Activated T-helper 1 cell treated with Interleukin-2 at 50 U/mL for 16 hours (primary cell): ENCODE data around the gene CNTFR.

Experiments used
- DNase-seq: peaks from one replicate; pipeline ENCODE4 v3.0.0-alpha.2; 2020; ENCODE audit warnings: low read depth

CNTFR gene

DNA sequence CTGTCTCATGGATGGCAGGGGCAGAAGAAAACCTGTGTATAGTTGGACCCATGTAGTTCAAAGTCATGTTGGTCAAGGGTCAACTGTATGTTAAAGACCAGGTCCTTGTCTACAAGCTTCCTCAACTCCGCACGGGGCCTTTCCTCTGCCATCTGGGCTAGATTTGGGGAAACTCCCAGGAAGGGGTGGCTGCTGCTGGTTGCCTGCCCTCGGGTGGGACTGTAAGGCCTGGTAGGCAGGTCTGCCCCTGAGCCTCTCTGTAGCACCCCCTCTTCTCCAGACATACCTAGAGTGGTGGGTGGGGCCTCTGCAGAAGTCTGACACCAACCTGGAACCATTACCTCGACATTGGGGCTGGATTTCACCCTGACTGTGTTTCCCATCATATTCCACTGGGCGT, 82.0 kb downstream of the CNTFR start:
- DNase-seq = no peak

DNA sequence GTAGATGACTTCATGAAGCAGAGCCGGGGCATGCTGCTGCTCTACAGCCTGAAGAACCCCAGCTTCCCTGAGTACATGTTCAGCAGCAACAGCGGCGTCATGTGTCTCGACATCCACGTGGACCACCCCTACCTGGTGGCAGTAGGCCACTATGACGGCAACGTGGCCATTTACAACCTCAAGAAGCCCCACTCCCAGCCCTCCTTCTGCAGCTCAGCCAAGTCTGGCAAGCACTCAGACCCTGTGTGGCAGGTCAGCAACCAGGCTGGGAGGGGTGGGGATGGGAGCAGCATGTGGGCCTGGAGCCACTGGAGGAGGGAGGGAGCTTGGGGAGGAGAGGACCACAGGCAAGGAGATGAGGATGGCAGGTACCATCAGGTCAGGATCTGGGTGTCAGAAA, 82.9 kb downstream of the CNTFR start:
- DNase-seq = no peak

DNA sequence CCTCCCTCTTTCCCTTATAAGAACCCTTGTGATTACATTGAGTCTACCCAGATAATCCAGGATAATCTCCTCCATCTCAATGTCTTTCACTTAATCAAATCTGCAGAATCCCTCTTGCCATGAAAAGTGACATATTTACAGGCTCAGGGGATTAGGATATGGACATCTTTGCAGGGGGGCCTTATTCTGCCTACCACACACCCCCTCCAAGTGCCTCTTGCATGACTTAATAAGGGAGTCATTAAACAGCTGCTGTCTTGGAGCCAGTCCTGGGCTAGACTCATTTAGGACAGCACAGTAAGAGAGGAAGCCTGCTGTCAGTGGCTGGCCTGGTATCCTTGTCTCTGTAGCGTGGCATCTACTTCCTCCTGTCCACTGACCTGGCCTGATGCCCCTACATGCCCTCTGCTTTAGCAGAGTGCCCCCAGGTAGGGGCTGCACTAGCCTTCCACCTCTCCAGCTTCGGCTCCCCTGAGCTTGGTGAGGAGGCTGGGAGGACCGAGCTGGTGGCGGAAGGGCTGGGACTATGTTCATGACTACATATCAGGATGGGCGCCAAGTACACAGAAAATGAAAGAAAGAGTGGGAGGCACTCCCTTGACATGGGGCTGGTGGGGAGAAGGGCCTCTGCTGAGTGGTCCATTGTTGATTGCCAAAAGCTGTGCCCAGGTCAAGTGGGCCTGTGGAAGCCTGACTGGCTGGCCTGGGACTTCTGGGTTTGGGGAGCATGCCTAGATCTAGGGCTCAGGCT, 84.0 kb downstream of the CNTFR start:
- no peak for DNase-seq

DNA sequence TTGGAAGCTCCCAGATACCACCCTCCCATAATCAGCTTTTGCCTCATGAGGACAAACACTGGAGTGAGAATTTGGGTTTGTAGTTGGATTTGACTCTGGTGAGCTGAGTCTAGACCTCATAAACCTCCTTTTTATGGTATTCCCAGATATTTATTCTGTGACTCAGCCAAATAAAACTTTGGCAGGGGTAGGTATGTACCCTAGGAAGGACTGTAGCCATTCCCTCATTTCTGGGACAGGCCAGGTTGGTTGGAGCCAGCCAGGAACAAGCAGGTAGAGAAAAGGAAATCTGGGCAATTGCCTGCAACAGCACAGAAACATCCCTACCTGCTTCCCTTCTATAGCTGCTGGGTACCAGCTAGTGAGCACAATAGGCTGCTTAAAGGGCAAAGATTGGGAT, 86.1 kb downstream of the CNTFR start:
- DNase-seq = no peak

DNA sequence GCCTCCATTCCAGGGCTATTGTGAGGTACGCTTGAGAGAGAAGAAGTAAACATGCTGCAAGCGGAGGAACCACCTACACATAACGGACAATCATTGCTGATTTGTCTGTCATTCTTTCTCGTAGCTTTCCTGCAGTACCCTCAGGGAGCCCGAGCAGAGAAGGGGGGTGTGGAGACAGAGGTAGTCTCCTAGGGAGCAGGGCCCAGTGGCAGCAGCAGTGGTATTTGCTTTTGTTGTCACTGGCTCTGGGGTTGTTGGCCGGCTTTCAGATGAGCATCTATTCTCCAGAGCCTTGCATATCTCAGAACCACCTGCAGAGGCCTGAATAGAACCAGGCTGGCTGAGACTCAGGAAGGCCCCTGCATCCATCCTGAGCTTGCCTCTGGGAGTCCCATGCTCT, 86.6 kb downstream of the CNTFR start:
- no peak for DNase-seq

DNA sequence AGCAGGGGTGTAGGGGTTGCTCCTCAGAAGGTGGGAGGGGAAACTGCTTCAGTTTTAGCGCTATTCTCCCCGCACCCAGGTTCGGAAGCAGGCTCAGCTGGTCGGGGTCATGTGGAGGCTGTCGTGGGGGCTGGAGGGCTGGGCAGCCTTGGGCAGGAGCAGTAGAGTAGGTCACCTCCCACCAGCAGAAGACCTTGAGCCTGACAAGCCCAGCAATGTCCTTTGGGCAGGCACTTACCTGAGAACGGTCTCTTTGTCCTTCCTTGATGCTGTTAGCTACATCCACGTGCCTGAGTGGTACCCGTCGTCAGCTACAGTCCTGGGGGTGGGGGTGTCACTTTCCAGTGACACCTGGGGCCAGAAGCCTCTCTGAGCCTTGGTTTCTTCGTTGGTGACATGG, 87.1 kb downstream of the CNTFR start:
- DNase-seq = no peak

DNA sequence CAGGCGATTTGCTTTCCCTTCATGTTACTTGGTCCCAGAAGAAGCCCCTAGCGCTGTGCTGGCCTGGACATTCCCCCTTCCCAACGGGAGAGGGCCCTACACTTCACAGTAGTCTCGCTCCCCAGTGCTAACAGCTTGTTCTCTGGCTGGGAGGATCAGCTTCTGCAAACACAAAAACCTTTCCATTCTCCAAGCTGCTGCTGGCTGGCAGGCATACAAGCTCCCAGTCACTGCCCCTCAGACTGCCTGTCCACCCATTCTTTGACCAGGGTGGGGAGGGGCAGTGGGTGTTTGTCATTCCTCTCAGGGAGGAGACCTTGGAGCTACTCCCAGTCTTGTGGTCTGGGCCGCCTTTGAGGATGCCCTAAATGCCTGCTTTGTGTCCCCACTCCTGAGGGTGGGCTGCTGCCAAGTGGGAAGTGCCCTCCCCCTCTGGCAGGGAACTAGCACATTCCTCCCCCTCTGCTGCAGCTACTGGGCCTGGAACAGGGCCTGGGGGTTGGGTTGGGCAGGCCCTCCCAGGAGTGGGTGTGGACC, 87.6 kb downstream of the CNTFR start:
- no peak for DNase-seq
